Fibroblast of pulmonary artery (primary cell): ENCODE results near the gene PELI2.

Experiments
- DNase-seq: peaks from one replicate; pipeline ENCODE4 v3.0.0-alpha.2; 2010; ENCODE audit warnings: low read depth
- H3K4me3 ChIP-seq: replicated peaks from 2 replicates; pipeline ENCODE4 v1.5.1; 2011; ENCODE audit warnings: low read depth, mild to moderate bottlenecking, control low read depth, low read length, moderate library complexity
- TF ChIP-seq, protein P1 (sequence below): IDR thresholded peaks from 2 replicates; pipeline ENCODE4 v1.5.1; 2011; ENCODE audit warnings: mild to moderate bottlenecking, control low read depth, low read length, inconsistent platforms; ENCODE audit errors: missing control alignments

Gene PELI2

GRCh38 chr14:56224229-56224628, 106.0 kb downstream of the PELI2 start:
- TF ChIP-seq, protein P1, sequence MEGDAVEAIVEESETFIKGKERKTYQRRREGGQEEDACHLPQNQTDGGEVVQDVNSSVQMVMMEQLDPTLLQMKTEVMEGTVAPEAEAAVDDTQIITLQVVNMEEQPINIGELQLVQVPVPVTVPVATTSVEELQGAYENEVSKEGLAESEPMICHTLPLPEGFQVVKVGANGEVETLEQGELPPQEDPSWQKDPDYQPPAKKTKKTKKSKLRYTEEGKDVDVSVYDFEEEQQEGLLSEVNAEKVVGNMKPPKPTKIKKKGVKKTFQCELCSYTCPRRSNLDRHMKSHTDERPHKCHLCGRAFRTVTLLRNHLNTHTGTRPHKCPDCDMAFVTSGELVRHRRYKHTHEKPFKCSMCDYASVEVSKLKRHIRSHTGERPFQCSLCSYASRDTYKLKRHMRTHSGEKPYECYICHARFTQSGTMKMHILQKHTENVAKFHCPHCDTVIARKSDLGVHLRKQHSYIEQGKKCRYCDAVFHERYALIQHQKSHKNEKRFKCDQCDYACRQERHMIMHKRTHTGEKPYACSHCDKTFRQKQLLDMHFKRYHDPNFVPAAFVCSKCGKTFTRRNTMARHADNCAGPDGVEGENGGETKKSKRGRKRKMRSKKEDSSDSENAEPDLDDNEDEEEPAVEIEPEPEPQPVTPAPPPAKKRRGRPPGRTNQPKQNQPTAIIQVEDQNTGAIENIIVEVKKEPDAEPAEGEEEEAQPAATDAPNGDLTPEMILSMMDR, result peak; percentile 5
- no peak for DNase-seq
- H3K4me3 ChIP-seq, result no peak overlapping the region

DNA sequence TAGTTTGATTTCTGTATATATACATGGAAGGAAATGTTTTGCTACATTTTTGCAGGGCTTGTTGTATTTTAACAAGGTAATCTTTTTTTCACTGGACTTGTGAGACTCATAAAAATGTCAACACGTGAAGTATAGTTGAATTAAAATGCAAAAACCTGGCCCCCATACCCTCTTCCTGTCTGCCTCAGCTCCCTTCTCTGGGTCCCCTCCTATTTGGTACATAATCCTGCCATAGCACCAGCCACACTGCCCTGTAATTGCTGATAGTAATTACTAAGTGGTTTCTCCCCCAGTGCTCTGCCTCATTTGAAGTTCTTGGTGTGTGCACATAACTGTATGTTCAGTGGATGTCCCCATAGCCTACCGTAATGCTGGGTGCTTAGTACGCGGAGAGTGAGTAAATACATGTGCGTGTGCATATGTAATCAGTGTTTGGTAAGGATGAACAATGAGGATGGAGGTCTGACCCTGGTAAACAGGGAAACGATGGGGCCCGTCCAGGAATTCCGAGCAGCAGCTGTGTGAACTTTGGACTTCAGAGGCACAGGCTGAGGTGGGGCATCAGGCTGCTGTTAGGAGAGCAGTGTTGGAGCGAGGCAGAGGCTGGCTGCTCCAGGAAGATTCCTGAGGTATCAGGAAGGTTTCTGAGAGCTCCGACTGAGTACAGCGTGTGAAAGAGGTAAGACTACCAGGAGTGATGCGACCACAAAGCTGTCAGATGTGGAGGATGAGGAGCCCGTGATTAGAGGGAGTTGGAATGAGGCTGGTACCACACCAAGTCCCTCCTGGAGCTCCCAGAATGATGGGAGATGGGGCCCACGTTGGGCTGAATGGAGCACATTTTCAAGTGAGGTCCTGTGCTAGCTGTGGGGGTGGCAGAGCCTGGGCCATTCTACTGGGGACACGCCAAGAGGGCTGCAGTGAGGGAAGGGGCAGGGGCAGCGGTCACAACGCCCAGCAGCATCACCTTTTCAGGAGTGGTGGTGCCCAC, 106.8 kb downstream of the PELI2 start:
- H3K4me3 ChIP-seq, result no peak overlapping the region
- DNase-seq, result no peak
- TF ChIP-seq, protein P1, result no peak

- H3K4me3 ChIP-seq, result no peak overlapping the region
- no peak for DNase-seq
- TF ChIP-seq, protein P1, result no peak
These were observed 117.2 kb downstream of the PELI2 start for GRCh38 chr14:56235388-56235787.

GRCh38 chr14:56237398-56237797, 119.2 kb downstream of the PELI2 start:
- no peak overlapping the region for H3K4me3 ChIP-seq
- TF ChIP-seq, protein P1, result no peak
- DNase-seq, result no peak

DNA sequence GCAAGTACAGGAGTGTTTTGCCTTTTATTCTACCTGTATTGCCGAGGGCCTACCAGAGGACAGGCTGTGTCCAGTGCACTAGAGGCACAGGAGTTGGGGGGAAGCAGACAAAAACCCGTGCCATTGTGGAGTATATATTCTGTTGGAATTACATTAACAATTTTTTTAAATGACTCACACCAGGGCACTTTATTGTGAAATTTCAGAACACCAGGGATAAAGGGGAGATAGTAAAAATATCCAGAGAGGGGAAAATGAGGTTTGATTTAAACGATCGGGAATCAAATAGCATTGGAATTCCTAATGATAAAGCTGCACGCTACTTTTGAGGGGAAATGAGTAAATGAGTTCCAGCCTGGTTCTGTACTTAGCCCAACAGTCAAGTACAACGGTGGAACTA, 123.2 kb downstream of the PELI2 start:
- TF ChIP-seq, protein P1, result no peak
- DNase-seq, result no peak
- H3K4me3 ChIP-seq, result no peak overlapping the region

GRCh38 chr14:56243110-56243509, 124.9 kb downstream of the PELI2 start:
- no peak for DNase-seq
- H3K4me3 ChIP-seq, result no peak overlapping the region
- TF ChIP-seq, protein P1, result no peak
